ENCODE data around the gene NFATC2.

GRCh38 chr20:51500311-51500710, 42.2 kb downstream of the NFATC2 start:
- TF ChIP-seq, protein P1, sequence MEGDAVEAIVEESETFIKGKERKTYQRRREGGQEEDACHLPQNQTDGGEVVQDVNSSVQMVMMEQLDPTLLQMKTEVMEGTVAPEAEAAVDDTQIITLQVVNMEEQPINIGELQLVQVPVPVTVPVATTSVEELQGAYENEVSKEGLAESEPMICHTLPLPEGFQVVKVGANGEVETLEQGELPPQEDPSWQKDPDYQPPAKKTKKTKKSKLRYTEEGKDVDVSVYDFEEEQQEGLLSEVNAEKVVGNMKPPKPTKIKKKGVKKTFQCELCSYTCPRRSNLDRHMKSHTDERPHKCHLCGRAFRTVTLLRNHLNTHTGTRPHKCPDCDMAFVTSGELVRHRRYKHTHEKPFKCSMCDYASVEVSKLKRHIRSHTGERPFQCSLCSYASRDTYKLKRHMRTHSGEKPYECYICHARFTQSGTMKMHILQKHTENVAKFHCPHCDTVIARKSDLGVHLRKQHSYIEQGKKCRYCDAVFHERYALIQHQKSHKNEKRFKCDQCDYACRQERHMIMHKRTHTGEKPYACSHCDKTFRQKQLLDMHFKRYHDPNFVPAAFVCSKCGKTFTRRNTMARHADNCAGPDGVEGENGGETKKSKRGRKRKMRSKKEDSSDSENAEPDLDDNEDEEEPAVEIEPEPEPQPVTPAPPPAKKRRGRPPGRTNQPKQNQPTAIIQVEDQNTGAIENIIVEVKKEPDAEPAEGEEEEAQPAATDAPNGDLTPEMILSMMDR (IDR thresholded peaks at IDR 0.05): no peak
- TF ChIP-seq POLR2A (IDR thresholded peaks at IDR 0.05): no peak
